Fibroblast of skin of left biceps (primary cell): ENCODE data around the gene SIAE.

Experiments used
- DNase-seq, 2 experiments: peaks; one replicate each; pipeline ENCODE4 v3.0.0-alpha.2; 2013; ENCODE audit warnings: low read depth in 2 of 2

SIAE gene, protein sequence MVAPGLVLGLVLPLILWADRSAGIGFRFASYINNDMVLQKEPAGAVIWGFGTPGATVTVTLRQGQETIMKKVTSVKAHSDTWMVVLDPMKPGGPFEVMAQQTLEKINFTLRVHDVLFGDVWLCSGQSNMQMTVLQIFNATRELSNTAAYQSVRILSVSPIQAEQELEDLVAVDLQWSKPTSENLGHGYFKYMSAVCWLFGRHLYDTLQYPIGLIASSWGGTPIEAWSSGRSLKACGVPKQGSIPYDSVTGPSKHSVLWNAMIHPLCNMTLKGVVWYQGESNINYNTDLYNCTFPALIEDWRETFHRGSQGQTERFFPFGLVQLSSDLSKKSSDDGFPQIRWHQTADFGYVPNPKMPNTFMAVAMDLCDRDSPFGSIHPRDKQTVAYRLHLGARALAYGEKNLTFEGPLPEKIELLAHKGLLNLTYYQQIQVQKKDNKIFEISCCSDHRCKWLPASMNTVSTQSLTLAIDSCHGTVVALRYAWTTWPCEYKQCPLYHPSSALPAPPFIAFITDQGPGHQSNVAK

DNA sequence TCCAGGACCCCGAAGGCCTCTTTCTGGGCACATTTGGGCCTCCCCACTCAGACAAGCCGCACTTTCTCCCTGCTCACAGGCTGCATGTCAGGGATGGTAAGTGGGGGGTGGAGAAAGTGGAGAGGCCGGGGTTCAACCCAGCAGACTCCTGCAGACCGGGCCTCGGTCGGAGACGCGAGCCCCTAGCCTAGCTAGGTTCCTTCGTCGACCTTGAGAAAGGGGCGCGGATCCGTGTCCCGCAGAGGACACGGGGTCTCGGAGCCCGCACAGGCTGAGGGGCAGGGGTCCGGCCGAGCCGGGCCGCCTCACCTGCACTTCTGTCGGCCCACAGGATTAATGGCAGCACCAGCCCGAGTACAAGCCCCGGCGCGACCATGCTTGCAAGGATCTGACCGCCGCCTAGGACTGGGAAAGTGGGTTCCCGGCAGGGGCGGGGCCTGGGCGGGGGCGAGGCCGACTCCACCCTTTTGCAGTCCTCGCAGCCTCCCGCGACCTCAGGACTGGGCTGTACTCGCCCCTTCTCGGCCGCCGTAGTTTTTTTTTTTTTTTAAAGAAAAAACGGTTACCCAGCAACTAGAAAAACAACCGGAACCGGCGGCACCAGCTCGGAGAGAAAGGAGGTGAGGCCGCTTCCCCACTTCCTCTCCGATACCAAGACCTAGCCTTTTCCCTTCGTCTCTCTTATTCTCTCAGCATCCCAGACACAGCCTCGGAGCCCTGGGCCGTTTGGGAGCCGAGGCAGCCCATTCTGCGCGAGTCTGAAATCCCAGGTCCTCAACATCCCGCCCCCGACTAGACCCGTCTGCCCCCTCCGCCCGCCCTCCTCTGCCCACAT, at the start of gene SIAE, which contains the start of gene SPA17:
Gene SIAE (minus strand): TSS at position 407 of the 835 bp plus-strand sequence. CDS start 31 bp downstream, at position 376.
Gene SPA17 (plus strand): TSS at position 572 of the 835 bp plus-strand sequence. CDS start 1,361 bp downstream, outside the sequence.
- peak; percentile 92 to 94 for DNase-seq

DNA sequence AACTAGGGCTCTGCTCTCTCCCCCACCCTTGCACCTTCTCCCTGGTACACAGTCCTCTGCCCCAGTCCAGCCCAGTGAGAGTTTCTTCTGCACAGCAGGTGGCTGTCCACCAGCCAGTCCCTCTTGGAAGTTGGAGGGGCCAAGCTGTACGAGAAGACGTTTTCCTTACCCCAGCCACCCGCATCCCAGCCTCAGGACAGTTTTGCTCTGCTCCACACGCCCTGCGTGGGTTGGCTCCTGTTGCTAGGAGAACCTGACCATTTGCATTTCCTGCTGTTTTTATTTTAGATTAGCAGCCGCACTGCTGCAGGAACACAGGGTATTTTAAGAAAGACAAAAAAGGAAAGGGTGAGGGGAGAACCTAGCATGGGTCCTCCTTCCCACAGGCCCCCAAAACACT, 48.6 kb upstream of the SIAE start:
- DNase-seq, result no peak

DNA sequence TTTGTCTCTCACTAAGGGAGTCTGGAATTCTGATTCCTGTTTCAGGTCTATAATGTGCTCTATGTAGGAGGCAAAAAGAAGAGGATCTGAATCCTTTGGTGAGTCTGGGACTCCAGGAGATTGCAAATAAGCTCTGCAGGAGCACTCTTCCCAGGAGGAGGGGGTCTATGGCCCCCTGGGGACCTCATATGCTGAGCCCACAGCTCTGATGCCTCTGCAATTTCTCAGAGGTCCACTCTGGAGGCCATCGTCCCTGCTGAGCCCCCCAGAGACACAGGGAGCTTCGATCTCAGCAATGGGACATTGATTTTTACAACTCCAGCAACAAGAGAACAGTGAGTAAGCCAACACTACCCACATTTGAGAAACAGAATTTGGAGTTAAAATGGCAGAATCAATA, 46.0 kb upstream of the SIAE start:
- DNase-seq, result no peak

DNA sequence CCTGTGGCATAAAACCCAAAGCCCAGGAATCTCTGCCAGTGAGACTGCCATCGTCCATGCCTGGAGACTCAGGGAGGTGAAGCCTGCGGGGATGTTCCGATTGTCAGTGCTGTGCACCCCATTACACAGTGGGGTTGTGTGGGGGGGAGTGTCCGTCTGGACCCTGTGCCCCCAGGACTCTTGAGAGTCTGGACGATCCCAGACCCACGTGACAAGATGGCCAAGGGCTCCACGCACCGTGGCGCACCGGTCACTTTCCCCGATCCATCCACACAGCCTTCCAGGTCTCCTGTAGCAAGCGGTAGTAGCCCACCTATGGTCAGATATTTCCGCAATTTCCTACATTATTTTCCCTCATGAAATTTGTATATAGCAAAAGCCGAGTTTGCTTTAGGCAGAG, 45.3 kb upstream of the SIAE start:
- DNase-seq, result no peak

DNA sequence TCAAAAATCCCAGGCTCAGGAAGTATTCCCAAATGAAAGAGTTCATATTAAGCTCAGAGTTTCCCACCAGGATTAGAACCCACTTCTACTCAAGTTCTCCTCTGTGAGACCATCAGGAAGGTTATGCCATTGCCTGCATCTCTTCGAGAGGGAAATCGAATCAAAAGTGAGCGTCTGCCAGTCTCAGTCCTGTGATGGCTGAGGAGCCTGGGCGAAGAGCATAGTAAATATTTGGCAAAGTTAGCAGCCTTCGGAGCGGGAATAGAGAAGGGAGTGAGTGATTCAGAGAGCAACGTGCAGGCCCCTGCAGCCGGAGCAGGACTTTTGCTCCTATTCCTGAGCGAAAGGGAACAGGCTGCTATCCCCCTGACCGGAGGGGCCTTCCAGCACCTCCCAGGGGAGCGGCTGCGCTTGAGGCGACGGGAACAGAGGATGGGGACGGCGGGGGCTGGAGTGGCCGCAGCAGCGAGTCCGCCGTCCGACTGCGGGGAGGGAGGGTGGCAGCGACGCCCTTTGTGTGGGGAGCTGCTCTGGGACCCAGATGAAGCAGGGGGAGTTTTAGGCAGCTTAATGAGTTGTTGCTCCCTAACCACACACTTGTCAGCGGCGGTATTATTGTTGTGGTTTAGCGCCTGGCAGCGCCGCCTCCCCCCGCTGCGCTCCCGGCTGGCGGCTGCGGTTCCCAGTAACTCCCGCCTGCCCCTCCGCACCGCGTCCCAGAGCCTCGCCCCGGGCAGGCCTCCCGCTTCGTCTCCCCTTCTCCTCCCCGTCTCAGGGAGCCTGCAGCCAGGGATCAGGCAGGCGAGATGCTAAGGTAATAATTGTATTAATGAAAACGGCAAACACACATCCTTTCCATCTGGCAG, 44.5 kb upstream of the SIAE start:
- DNase-seq, result no peak

DNA sequence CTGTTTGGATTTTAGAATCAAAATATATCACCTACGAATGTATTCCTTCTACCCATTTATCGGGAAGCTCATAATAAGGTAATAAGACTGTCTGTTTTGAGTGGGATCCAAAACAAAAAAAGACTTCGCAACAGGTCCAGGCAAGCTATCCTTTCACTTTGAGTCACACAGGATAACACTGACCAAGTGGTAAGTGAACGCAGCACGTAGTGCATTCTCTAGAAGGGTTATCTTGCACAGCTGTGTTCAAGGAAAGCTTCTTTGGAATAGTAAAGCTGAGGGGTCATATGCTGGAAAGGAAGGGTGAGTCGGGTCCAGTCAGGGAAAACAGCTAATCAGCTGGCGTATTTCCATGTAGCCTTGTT, 43.9 kb upstream of the SIAE start:
- DNase-seq, result no peak

DNA sequence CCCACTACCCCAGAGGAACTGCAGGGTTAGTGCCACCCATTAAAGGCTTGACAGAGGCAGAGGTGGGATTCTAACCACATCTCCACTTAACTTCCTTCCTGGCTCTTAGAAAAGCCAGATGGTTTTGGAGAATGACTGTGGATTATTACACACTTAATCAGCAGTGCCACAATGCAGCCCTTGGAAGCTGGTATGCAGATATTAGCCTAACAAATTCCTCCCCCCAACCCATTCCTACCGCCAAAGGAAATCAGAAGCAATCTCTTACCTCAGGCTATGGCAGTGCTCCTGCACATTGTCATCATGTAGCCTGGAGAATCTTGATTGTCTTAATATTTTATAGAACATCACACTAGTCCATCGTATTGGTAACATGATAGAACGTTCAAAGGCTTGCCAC, 43.1 kb upstream of the SIAE start:
- DNase-seq, result no peak

DNA sequence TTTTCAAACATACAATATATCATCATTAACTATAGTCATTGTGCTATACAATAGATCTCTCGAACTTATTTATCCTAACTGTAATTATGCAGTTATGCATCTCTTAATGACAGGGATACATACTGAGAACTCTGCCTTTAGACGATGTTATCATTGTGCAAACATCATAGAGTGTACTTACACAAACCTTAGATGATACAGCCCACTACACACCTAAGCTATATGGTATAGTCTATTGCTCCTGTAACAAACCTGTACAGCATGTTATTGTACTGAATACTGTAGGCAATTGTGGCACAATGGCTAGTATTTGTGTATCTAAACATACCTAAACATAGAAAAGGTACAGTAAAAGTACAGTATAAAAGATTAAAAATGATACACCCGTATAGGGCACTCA, 38.9 kb upstream of the SIAE start:
- DNase-seq, result no peak

DNA sequence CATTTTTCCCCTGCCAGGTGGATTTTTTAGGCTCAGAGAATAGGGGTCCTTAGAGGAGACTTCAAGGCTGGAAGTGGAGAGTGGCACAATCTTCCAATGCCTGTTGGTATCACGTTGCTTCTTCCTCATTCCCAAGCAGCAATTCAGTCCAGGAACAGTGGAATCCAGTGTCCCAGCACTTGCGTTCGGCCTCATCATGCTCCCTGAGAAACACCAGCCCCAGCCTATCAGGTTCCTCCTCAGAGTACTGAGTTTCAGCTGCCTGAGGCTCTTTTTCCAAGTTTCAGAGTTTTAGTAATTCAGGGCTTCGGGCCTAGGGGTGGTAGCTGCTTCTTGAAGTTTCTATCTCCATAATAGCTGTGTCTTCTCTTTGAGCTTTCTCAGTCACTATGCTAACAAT, 34.3 kb upstream of the SIAE start:
- DNase-seq, result no peak

DNA sequence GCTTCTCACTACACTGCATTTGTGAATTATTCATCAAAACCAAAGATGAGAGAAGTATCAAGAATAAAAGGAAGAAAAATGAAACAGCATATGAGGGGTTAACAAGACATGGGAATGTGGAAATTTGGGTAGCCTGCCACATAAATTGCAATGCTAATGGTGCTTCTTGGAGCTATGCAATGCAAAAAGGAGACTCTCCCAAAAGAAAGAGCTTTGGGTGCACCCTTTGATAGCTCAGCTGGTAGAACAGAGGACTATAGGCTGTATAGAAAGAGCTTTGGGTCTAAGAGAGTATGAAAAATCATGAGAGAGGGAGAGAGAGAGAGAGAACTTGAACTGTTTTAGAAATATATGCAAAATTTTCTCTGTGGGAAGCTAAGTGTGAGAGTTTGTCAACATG, 26.5 kb upstream of the SIAE start:
- no peak for DNase-seq

DNA sequence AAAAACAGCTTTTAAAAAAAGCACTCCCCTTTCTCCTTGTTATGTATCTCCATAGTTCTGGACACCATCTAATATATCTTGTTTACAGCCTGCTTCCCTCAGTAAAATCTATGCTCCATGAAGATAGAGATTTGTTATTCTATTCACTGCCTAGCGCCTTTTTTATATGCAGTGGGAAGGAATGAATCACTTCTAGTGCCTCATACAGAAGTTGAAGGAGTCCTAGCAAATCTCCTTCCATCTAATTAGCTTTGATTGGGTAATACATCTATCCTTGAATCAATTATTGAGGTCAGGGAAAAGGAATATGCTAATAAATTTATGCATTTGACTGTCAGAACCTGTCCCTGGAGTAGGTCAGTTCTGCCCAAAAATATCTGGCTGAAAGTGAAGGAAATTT, 26.0 kb upstream of the SIAE start:
- no peak for DNase-seq

DNA sequence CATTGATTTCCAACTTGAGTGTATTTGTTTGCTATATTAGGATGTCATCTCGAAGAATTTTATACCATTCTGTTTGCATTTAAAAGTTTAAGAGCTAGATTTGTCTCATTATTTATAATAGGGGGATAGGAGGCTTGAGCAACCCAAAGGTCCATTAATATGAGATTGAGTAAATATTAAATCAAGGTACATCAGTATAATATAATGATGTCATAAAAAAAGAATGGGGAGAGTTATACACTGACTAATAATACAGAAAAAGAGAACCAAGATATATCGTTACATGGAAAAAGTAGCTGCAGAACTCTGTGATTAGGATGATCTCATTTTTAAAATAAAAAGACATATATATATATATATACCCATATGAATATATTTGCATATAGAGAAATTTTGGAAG, 19.6 kb upstream of the SIAE start:
- DNase-seq, result no peak

DNA sequence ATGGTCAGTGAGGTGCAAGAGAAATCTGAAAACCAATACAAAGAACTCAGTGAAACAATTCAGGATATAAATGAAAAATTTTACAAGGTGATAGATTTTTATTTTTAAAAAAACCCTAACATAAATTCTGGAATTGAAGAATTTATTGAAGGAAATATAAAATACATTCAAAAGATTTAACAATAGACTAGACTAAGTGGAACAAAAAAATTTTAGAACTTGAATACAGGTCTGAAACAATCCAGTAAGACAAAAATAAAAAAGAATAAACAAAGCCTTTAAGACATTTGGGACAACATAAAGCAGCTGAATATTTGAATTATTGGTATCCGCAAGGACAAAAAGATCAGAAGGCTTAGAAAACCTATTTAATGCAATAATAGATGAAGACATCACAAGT, 8.9 kb upstream of the SIAE start:
- DNase-seq, result no peak

DNA sequence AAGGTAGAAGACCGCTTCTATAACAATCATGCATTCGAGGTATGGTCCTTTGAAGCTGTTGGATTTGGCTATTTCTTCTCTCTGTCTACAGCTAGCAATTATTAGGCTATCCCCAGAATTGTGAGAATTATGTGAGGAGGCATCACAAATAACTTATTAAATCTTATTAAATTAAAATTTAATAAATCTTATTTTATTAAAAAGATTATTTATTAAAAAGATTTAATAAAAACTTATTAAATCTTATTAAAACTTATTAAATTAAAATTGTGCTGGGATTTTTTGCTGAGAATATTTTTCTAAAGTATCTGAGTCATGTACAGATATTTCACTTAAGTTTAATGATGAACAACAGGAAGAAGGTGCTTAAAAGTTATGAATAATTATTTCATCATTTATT, 7.9 kb upstream of the SIAE start:
- DNase-seq, result no peak

DNA sequence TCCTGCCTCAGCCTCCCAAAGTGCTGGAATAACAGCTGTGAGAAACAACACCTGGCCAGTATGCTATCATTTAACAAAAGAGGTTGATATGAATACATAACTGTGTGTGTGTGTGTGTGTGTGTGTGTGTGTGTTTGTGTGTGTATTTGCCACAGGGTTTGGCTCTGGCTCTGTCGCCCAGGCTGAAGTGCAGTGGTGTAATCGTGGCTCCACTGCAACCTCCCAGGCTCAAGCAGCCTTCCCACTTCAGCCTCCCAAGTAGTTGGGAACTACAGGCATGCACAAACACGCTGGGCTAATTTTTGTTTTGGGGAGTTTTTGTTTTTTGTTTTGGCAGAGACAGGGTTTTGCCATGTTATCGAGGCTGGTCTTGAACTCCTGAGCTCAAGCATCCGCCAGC, 4.9 kb upstream of the SIAE start:
- no peak for DNase-seq

DNA sequence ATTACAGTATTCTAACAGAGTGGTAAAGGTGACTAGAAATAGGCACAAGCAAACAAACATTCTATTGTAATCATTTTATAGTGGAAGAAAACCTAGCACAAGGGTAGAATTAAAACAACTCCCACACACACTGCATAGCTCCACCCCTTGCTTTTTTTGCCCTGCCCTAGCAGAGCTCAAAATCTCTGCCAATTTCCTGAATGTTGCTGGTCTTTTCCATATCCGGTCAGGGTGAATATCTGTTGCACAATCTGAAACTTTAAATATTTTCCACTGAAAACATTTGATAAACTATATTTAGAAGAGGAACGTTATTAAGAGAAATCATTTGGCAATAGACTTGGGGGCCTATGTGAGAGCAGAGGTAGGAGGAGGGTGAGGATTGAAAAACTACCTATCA, 2.8 kb upstream of the SIAE start:
- no peak for DNase-seq

DNA sequence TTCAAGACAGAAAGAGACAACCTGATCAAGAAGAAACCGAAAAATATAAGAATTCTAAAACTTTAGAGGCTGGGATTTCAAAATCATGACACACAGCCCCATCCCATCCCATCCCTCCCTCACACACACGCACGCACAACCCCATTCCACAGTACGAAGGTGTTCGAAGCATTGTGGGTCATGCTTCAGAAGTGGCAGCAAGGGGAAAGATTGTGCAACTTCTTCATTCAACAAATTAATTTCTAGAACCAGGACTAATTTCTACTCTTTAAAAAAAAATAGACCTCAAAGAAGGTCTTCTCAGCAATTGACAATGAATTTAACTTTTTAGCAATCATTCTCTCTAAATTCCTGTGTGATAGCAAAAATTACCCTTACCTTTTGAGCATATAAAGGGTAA, 1.0 kb upstream of the SIAE start:
- no peak for DNase-seq

DNA sequence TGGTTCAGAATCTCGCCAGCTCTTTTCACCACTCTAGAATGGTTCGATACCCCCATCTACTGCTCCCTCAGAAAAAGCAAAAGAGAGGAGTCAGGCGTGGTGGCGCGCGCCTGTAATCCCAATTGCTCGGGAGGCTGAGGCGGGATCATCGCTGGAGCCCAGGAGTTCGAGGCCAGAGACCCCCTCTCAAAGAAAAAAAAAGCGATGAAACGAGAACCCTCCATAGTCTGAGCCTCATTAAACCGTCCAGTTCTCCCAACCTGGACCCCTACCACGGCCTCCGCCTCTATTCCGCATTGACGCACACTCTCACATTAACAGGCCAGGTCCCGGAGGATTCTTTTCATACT, 604 bp upstream of the SIAE start:
- no peak for DNase-seq

DNA sequence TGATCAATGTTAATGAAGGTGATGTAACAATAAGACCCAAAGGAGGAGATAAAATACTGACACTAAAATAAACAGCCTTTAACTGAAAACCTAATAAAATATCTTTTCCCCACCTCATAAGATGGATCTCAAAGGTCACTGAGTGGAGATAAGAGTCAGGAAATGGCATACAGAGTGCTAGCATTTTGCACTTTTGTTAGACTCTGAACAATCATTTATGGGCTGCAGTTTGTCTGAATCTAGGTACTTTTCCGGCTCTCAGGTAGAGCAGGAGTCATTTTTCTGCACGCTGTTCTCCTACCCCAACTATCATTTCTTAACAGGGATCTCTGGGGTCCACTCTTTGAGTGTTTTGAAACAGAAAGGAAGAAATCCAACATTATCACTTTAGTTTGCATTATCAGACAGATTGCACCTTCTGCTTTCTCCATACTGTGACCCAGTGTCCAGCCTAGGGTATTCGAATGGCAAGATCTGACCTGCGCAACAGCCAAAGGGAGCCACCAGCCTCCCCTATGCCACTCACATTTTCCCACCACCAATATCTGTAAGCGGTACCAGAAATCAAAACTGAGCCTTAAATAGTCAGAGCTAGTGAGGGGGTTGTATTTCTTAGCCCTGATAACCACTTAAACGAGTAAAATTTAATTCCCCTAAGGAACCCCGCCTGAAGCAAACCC, 863 bp downstream of the SIAE start:
- no peak for DNase-seq

DNA sequence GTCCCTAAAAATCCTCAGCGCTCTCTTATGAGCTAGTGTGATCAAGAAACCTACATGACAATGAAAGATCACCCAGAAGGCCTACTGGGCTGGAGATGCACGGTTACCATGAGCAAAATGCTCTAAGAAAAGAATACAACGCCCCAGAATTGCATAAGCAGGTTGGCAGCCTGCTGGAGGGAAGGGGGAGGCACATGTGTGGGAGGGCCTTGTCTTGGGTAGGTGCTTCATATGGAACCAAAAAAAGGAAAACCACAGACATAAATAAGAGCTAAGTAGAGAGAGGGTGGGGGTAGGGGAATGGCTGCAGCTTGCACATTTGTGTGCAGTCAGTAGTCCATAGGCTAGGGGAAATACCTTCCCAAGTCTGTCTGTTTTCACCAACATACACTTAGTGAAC, 2.8 kb downstream of the SIAE start:
- no peak for DNase-seq

DNA sequence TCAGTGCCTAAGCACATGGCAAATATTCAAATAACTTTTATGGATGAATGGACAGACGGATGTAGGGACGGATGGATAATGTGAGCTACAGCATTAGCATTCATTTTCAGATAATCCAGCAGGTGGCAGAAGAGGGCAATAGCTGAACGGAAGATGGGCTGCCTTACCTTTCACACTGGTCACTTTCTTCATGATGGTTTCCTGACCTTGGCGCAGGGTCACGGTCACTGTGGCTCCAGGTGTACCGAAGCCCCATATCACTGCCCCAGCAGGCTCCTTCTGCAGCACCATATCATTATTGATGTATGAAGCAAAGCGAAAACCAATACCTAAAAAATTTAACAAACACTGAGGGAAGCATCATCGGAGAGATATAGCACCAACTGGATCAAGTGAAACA, 4.3 kb downstream of the SIAE start:
- no peak for DNase-seq
